Measurements from ENCODE around the gene MPC1. TPM values are rescaled to one million over a fixed set of nuclear protein-coding genes. Genes with fewer than 3 reads are reported as not detected.

MPC1 gene
- total and polyA plus RNA-seq, 2 donors (not counting 3 experiments of a cell fraction or from before 2014, with no cell fraction given): 15.5 to 17.5 TPM

- Histone ChIP-seq H2AFZ (ENCODE audit: low read depth, low read length) (peak within 1 kb of the TSS; percentile 99), H3K36me3 (ENCODE audit: control insufficient read depth in 2 of 2, extremely low read depth in 1 of 2, insufficient read depth in 2 of 2, low read length in 2 of 2) (no peaks in the 10 kb centered on the region), H3K27me3 (ENCODE audit: control insufficient read depth in 2 of 2, insufficient read depth in 2 of 2, low read length in 2 of 2) (peaks cover 2 to 4% of the 10 kb centered on the region in 2 experiments), H3K9ac (replicated peaks; ENCODE audit: extremely low read depth, insufficient read depth, low read length) (peak within 1 kb of the TSS; percentile 99), H3K9me3 (replicated peaks; ENCODE audit: control insufficient read depth, insufficient read depth, low read length) (no peaks in the 10 kb centered on the region), H3K4me3 (replicated peaks in 1 of 3; ENCODE audit: insufficient read depth in 1 of 3, low read depth in 1 of 3, low read length in 3 of 3) (peak within 1 kb of the TSS; percentile 79 to 99 (median 93)), H3K79me2 (ENCODE audit: control insufficient read depth, insufficient read depth, low read length) (peaks cover 46% of the 10 kb centered on the region), H3K4me2 (ENCODE audit: insufficient read depth, low read length) (peak within 1 kb of the TSS; percentile 96), H4K20me1 (replicated peaks; ENCODE audit: control insufficient read depth, extremely low read depth, insufficient read depth, low read length) (no peaks in the 10 kb centered on the region), H3K9me1 (replicated peaks; ENCODE audit: control insufficient read depth, extremely low read depth, insufficient read depth, low read length) (no peaks in the 10 kb centered on the region), H3K27ac (ENCODE audit: insufficient read depth, low read depth, low read length) (peak within 1 kb of the TSS; percentile 95), H3K4me1 (ENCODE audit: control insufficient read depth, extremely low read depth, insufficient read depth, low read length) (peaks cover 13% of the 10 kb centered on the region)
- DNase-seq (ENCODE audit: low read depth, low spot score) (peak; percentile 89), FAIRE-seq (peak; percentile 92)
- ChIA-PET POLR2A (no interaction called here), CTCF (interaction anchor here (0.9 to 2.2 kb wide), 4 partner anchors 18 to 58 kb away, joined by 3 to 16 read pairs (median 4); no protein-coding TSS in a partner anchor)
- TSS peak; percentile 91 for BruUV-seq (replicated peaks)
- dilution Hi-C loops (cut with MboI; ENCODE audit: extremely low pct_ligation_motif_present, low sequenced_read_pairs) (no loop called here), intact Hi-C loops (cut with micrococcal nuclease) (loop anchor here (1.0 to 5.0 kb wide), 4 partner anchors 23 to 285 kb away; partner anchors contain the start of gene RPS6KA2)
- TF ChIP-seq POLR2A (IDR thresholded peaks at IDR 0.05; ENCODE audit: low read depth, low read length): peak; percentile 96
- TF ChIP-seq MYC (IDR thresholded peaks at IDR 0.05; ENCODE audit: low read depth, low read length): no peak
- TF ChIP-seq POLR2AphosphoS5 (IDR thresholded peaks at IDR 0.05; ENCODE audit: insufficient read depth, low read depth, low read length): peak; percentile 96
Measured at GRCh38 chr6:166342349-166343149, 40.2 kb downstream of the MPC1 start, which contains the start of gene SFT2D1. Gene SFT2D1, minus strand, starts transcription at chr6:166342545. Its CDS starts 64 bp downstream, at chr6:166342481.

DNA sequence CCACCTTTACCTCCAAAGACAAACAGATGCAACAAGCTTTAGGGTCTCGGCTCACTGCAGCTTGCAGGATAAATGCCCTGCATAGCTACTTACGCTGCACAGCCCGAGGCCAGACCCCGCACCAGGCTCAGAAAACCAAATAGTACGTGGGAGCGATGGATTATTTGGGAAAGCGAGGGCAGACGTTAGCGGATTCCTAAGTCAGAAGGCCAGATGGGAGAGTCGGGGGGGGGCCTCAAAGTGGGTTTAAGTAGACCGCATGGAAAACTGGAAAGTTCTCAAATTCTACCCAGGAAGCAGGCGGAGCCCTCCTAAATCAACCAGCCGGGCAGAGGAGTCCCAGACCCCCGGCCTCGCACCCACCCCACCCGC, 40.8 kb downstream of the MPC1 start:
- no peaks in the 10 kb centered on the region for H3K9me1 ChIP-seq (replicated peaks; ENCODE audit: control insufficient read depth, extremely low read depth, insufficient read depth, low read length)
- dilution Hi-C loops (cut with MboI; ENCODE audit: extremely low pct_ligation_motif_present, low sequenced_read_pairs) (no loop called here), intact Hi-C loops (cut with micrococcal nuclease) (loop anchor here (1.0 to 5.0 kb wide), 4 partner anchors 23 to 285 kb away; partner anchors contain the start of gene RPS6KA2)
- H3K79me2 ChIP-seq (ENCODE audit: control insufficient read depth, insufficient read depth, low read length): peaks cover 51% of the 10 kb centered on the region
- peak overlapping the region; percentile 96 for H3K4me2 ChIP-seq (ENCODE audit: insufficient read depth, low read length)
- TF ChIP-seq, protein P1, sequence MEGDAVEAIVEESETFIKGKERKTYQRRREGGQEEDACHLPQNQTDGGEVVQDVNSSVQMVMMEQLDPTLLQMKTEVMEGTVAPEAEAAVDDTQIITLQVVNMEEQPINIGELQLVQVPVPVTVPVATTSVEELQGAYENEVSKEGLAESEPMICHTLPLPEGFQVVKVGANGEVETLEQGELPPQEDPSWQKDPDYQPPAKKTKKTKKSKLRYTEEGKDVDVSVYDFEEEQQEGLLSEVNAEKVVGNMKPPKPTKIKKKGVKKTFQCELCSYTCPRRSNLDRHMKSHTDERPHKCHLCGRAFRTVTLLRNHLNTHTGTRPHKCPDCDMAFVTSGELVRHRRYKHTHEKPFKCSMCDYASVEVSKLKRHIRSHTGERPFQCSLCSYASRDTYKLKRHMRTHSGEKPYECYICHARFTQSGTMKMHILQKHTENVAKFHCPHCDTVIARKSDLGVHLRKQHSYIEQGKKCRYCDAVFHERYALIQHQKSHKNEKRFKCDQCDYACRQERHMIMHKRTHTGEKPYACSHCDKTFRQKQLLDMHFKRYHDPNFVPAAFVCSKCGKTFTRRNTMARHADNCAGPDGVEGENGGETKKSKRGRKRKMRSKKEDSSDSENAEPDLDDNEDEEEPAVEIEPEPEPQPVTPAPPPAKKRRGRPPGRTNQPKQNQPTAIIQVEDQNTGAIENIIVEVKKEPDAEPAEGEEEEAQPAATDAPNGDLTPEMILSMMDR (IDR thresholded peaks at IDR 0.05; ENCODE audit: extremely low read depth in 1 of 2, insufficient read depth in 1 of 2, low read depth in 1 of 2, low read length in 2 of 2): no peak
- TF ChIP-seq EZH2 (IDR thresholded peaks at IDR 0.05; ENCODE audit: borderline replicate concordance, low read depth, low read length, severe bottlenecking) (no peak), GATA2 (IDR thresholded peaks at IDR 0.05; ENCODE audit: insufficient read depth, insufficient read length, low read depth, low read length) (no peak), POLR2AphosphoS5 (IDR thresholded peaks at IDR 0.05; ENCODE audit: insufficient read depth, low read depth, low read length) (no peak), POLR2A (IDR thresholded peaks at IDR 0.05; ENCODE audit: low read depth, low read length) (no peak), JUN (IDR thresholded peaks at IDR 0.05; ENCODE audit: borderline replicate concordance, insufficient read depth, insufficient read length, low read depth) (no peak), MYC (IDR thresholded peaks at IDR 0.05; ENCODE audit: low read depth, low read length) (no peak), FOS (IDR thresholded peaks at IDR 0.05; ENCODE audit: borderline replicate concordance, insufficient read depth, low read length) (no peak)
- TF ChIP-seq, protein P2, sequence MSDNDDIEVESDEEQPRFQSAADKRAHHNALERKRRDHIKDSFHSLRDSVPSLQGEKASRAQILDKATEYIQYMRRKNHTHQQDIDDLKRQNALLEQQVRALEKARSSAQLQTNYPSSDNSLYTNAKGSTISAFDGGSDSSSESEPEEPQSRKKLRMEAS (IDR thresholded peaks at IDR 0.05; ENCODE audit: insufficient read depth, insufficient read length): no peak
- H2AFZ ChIP-seq (ENCODE audit: low read depth, low read length): peak overlapping the region; percentile 99
- peak overlapping the region; percentile 79 to 99 (median 93) for H3K4me3 ChIP-seq (replicated peaks in 1 of 3; ENCODE audit: insufficient read depth in 1 of 3, low read depth in 1 of 3, low read length in 3 of 3)
- H3K9me3 ChIP-seq (replicated peaks; ENCODE audit: control insufficient read depth, insufficient read depth, low read length): no peaks in the 10 kb centered on the region
- H3K27ac ChIP-seq (ENCODE audit: insufficient read depth, low read depth, low read length): peak overlapping the region; percentile 95
- FAIRE-seq (no peak), DNase-seq (ENCODE audit: low read depth, low spot score) (no peak)
- H3K9ac ChIP-seq (replicated peaks; ENCODE audit: extremely low read depth, insufficient read depth, low read length): peak overlapping the region; percentile 99
- H3K36me3 ChIP-seq (ENCODE audit: control insufficient read depth in 2 of 2, extremely low read depth in 1 of 2, insufficient read depth in 2 of 2, low read length in 2 of 2): no peaks in the 10 kb centered on the region
- ChIA-PET CTCF (interaction anchor here (0.6 to 2.2 kb wide), 3 partner anchors 18 to 536 kb away, joined by 3 to 16 read pairs (median 3); no protein-coding TSS in a partner anchor), POLR2A (interaction anchor here (0.7 kb wide), 1 partner anchor 1946 kb away, joined by 3 read pairs; no protein-coding TSS in a partner anchor)
- BruUV-seq (replicated peaks): TSS peak; percentile 69
- H3K4me1 ChIP-seq (ENCODE audit: control insufficient read depth, extremely low read depth, insufficient read depth, low read length): peaks cover 13% of the 10 kb centered on the region
- H3K27me3 ChIP-seq (ENCODE audit: control insufficient read depth in 2 of 2, insufficient read depth in 2 of 2, low read length in 2 of 2): peaks cover under 1 to 2% of the 10 kb centered on the region in 2 experiments
- no peaks in the 10 kb centered on the region for H4K20me1 ChIP-seq (replicated peaks; ENCODE audit: control insufficient read depth, extremely low read depth, insufficient read depth, low read length)
